GM19395 (cell line): ENCODE data around the gene CBR4.
"Not testable (repeated sequence)": the region's sequence is repeated elsewhere in the genome, so short reads cannot be mapped to it uniquely, and the experiment has no call there.

Source experiments
- ATAC-seq: cut with Tn5 transposase; IDR thresholded peaks from one replicate; pipeline ENCODE4 v1.9.1; 2021; ENCODE audit warnings: mild to moderate bottlenecking, moderate library complexity; ENCODE audit not compliant: unreplicated experiment

The CBR4 gene

DNA sequence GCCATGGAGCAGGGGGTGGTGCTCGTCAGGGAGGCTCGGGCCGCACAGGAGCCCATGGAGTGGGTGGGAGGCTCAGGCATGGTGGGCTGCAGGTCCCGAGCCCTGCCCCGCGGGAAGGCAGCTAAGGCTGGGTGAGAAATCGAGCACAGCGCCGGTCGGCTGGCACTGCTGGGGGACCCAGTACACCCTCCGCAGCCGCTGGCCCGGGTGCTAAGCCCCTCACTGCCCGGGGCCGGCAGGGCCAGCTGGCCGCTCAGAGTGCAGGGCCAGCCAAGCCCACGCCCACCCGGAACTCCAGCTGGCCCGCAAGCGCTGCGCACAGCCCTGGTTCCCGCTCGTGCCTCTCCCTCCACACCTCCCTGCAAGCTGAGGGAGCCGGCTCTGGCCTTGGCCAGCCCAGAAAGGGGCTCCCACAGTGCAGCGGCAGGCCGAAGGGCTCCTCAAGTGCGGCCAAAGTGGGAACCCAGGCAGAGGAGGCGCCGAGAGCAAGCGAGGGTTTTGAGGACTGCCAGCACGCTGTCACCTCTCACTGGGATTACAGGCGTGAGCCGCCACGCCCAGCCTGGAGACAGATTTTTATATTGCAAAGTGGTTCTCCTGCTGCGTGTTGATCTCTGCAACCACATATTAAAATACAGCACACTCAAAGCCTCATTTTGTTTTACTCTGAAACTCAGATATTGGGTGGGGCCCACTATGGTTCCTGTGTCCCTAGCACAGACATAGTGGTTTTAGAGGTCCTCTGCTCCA lies 26.0 kb upstream of the CBR4 start:
- not testable (repeated sequence) for ATAC-seq

DNA sequence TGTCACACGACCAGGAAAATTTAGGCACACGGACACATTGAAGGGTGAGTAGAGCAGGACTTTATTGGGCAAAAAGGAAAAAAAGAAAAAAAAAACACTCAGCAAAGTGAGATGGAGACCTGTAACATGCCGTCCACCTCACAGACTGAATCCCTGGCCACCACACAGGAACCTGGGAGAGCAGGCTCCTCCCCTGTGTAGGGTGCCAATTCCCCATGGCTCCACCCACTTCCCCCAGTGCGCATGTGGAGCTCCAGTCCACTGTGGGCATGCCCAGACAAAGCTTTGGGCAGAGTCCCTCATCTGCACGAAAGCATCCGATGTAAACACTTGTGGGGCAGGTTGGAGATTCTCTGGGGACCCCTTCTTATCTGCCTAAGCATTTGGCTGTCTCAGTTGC lies 23.6 kb upstream of the CBR4 start:
- no peak for ATAC-seq

DNA sequence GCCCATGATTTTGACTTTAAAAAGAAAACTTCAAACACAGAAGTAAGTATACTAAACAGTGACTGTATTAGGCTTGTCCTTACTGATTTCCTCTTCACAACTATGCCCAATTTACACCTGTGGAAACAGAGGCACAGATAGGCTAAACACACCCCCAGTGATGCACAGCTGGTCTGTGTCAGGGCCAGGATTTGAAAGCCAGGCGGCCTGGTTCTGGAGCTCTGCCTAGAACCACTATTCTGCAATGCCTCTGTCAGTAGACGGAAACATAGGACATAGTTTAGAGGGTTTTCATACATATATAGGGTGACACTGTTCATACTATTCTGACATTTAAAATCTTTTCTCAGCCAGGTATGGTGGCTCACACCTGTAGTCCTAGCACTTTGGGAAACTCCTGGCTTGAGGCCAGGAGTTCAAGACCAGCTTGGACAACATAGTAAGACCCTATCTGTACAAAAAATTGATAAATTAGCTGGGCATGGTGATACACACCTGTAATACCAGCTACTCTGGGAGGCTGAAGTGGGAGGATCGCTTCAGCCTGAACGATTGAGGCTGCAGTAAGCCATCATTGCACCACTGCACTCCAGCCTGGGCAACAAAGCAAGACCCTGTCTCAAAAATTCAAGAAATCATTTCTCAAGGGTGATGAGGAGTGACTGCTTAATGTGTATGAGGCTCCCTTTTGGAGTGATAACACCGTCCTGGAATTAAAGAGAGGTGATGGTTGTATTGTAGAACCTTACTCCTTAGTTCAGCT lies 23.0 kb upstream of the CBR4 start:
- no peak for ATAC-seq

DNA sequence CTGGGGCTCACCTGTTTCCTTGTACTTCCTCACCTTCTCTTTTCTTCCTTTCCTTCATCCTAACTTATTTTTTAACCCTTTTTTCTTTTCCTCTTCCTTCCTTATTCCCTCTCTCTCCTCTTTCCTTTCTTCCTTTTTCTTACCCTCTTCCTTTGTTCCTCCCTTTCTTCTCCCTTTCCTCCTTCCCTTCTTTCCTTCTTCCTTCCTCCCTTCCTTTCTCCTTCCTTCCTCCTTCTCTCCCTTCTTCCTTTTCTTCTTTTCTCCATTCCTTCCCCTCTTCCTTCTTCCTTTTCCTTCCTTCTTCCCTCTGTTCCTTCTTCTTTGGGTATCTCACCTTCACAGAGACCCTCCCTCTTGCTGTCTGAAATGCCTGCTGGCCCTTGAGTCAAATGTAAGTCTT lies 22.1 kb upstream of the CBR4 start:
- ATAC-seq = no peak

DNA sequence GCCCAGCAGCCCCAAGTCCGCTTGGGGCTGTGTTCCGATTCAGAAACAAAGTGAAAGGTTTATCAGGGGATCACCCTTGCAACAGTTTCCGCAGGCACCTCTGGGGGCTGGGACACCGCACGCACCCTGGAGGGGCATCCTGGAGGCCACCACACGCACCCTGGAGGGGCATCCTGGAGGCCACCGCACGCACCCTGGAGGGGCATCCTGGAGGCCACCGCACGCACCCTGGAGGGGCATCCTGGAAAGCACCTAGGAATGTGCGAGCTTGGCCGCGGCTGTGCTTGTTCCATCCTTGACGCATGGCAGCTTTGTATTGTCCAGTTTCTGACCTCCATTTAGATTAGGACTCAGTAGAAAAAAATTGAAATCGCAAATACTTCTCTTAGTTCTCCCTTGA lies 21.3 kb upstream of the CBR4 start:
- no peak for ATAC-seq

DNA sequence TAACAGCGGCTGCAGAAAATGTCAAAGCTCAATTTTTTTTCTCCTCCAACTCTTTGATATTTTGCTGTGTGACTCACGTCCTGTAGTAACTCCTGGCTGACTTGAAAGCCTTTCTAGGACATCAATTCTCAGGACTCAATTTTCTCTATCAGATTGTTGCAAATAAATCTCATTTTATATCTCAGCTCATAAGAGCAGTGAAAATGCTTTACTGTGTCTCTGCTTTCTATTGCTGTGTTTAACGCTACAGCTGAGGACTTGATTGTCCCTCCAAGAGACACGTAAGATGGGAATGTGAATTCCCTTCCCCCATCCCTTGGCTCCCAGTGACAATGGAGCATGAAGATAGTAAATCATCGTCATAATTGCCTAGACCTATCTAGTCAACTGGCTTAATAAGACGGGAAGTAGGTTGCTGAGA lies 20.5 kb upstream of the CBR4 start:
- ATAC-seq = no peak

DNA sequence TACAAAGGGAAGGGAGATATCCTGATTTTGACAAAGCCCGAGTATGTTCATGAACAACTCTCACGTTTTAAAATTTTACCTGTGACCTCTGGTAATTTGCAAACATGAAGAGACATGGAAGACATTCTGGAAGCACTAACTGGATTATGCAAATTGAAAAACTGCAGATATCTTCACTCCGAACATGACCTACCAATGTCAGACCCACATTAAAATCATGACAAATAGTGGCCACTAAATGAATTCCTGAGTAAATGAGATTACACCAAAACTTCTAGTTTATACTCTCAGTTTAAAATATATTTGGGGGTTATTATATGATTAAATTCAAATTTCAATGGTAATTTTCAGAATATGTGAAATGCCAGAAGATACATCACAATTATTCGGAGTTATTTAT lies 19.9 kb upstream of the CBR4 start:
- ATAC-seq = no peak

DNA sequence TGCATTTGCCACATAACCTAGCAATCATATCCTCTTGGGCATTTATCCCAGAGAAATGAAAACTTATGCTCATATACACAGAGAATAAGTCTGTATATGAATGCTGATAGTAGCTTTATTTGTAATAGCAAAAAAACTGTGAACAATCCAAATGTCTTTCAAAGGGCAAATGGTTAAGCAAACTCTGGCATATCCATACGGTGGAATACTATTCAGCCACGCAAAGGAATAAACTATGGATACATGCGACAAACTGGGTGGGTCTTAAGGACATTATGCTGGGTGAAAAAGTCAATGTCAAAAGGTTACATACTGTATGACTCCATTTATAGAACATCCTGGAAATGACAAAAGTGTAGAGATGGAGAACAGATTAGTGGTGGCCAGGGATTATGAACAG lies 17.6 kb upstream of the CBR4 start:
- no peak for ATAC-seq

DNA sequence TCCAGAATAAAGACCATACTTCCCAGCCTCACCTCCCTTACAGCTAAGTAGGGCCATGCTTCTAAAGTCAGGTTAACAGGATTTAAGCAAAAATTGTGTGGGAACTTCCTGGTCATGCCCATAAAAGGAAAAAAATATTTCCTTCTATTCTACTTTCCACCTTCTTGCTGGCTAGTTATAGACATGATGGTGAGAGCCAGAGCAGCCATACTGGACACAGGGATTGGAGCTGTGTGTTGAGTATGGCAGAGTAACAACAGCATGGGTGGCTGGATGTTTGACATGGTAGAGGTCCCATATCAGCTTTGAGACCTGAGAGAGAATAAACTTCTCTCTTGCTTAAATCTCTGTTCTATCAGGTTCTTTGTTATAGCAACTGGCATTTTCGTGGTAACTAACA lies 15.1 kb upstream of the CBR4 start:
- ATAC-seq = no peak

DNA sequence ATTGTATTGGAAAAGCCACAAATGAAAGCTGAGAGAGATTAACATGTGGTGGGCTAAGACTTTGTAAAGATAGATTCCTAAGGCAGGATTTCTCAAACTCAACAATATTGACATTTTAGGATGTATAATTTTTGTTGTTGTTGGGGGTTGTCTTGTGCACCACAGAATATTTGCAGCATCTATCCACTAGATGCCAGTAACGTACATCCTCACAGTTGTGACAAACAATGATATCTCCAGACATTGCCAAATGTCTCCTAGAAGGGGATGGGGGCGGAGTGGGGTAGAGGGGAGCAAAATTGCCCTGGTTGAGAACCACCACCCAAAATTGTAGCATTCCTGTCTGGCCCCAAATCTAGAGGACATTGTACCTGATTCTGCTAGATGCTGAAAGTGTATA lies 14.7 kb upstream of the CBR4 start:
- peak; percentile 95 for ATAC-seq

DNA sequence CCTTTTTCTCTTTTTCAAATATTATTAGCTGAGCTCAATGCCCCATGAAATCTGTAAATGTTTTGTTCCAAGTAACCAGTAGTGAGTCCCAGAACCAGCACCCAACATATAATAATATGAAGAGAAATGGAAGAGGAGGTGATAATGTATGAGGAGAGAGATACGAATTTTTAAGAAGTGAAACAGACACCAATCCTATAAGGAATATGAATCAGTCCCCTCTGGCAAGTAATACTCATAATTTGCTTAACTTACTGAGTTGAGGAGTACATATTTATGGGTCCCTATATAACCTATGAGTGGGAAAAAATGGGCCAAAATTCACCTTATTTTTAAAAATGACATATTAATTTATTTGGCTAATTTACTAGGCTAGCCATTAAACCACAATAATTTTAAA lies 8.4 kb upstream of the CBR4 start:
- ATAC-seq = no peak

DNA sequence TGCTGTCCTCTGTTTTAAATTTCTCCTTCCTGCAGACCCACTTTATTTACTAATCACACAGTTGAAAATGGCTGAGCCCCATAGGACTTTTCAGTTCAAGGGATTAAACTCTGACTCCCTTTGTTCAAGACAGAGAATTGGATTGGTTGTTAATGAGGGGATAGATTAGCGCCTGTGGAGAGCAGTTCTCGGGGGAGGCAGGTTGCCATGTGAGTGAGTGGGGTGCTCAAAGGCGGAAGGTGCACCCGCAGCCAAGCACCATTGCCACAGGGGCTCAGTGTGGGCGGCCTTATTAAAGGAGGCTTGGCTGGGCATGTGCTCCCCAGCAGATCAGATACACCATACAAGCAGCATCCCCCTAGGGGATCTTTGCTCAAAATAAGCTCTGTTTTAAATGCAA lies 7.9 kb upstream of the CBR4 start:
- ATAC-seq = no peak

DNA sequence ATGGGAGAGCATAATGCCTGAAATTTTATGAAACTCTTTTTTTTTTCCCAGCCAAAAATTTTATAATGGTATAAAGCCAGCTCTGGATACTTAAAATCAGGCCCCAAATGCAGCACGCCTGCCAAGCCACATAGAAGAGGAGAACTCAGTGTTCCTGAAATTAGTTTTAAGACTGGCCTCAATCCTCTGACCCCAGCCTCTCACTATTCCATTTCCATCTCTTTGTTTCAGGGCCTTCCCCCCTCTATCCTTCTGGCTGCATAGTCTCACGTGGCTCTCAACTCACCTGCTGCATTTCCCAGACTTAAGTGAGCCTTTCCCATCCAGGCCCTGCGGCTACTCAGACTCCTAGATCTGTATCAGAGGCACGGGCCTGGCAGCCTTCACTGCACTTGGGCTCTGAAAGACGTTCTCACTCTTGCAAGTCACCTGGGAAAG lies 5.2 kb upstream of the CBR4 start:
- no peak for ATAC-seq

DNA sequence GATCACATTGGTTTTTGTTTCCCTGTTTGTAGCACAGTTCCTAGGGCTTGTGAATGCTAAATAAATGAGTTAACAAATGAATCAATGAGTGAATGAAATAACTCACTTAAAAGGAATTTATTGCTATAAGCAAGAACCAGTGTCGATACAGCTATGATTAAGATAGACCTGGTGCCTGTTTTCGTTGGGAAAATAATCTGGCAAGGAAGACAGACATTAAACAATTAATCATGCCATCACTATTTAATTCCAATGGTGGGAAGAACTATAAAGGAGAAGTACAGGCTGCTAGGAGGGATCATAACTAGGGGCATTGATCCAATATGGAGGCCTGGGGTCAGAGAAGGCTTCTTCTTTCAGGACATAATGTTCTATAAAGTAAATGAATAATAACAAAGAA lies 4.5 kb upstream of the CBR4 start:
- no peak for ATAC-seq

DNA sequence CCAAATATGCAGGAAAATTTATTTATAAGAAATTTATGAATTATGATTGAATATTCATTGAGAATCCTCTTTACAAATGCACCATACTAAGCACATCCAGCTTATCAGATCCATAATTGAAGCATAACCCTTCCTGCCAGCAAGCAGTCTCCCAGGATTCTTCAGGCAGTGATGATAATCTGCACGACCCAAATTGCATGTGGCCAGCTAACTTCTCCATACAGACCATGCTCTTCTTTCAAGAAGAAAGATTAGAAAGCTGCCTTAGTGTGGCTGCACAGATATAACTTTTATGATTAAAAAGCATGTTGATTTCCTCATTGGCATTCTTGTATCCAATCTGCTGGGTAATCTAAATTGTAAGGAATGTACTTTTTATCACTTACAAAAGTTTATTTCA lies 3.3 kb upstream of the CBR4 start:
- ATAC-seq = no peak

DNA sequence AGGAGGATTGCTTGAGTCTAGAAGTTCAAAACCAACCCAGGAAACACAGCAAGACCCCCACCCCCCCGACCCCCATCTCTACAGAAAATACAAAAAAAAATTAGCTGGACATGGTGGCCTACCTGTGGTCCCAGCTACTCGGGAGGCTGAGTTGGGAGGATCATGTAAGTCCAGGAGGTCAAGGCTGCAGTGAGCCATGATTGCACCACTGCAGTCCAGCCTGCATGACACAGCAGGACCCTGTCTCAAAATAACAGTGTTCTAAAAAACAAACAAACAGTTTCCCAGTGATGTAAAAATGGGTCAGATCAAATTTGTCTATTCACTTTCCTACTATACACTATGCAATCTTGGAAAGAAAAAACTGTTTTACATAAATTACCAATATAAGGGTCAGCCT lies 2.0 kb upstream of the CBR4 start:
- no peak for ATAC-seq

DNA sequence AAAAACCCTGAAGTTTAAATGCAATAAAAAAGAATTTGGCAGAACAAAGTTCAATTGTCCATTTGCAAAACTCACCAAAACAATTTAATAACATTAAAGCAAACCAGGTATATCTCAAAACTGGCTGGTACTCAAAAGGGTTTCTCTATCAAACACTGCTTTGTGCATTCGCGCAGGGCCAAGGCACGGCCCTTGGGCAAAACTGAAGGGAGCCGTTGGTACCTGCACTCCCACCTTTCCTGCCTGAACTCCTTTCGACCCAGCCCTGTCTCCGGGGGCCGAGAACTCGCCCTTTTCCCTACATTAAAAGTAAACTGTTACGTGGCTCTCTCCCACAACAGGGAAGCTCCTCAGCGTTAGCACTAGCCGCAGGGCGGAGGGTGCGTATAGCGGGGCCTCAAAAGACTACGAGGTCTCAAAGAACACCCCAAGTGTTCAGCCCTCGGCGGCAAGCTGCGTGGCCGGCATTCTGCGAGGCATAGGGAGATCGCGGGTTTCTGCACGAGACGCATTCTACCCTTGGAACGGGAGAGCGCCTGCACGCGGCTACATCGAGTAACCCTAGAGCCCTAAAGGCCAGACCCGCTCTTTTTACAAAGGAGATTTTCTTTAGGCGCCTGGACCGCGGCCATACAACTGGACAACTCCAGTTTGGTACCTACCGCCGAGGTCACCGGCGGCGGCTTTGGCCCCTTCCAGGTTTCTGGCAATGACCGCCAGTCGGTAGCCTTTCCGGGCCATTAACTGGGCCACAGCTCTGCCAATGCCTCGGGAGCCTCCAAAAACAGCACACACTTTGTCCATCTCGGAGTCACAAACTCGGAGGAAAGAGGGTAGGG lies 550 bp downstream of the CBR4 start:
- ATAC-seq = peak; percentile 42

DNA sequence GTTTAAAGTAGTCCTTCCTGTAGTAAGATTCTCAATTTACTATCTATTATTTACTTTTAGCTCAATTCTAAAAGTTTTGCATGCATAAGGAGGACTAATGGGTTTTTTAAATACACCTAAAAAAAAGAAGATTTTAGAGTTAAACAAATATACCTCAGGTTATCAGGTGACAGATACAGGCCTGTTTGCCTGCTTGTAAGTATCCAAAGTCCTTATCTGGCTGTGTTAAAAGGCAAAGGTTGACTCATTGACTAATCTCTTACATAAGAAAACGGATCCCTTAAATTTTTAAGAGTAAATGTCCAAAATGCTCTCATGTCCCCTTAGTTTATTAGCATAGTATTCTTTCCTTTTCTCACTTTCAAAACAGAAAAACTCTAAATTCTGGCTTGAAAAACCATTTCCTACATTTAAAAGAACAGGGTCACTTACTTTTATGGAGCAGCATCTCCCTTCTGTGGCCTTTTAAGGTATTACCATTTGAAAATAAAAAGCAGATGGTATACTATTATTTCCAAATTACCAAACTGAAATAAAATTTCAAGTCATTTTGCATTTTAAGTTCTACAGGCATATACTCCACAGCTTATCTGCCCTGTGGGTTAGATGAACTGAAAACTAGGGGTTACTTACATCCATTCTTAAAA lies 4.5 kb downstream of the CBR4 start:
- no peak for ATAC-seq

DNA sequence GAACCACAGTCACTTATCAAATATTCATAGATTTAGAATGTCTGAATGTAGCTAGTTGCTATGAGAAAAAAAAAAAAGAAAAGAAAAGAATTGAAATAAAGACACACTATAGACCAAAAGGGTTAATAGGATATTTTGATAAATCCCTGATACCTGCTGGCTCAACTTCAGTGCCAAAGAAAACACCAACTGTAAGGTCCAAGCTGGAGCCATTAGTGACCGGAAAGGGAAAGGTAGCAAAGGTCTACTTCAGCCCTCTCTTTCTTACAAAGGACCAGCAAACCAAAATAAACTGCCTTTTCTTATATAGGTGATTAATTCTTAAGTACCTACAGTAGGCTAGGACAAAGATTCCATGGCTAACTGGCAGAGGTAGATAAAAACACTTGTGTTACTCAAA lies 9.7 kb downstream of the CBR4 start:
- no peak for ATAC-seq

DNA sequence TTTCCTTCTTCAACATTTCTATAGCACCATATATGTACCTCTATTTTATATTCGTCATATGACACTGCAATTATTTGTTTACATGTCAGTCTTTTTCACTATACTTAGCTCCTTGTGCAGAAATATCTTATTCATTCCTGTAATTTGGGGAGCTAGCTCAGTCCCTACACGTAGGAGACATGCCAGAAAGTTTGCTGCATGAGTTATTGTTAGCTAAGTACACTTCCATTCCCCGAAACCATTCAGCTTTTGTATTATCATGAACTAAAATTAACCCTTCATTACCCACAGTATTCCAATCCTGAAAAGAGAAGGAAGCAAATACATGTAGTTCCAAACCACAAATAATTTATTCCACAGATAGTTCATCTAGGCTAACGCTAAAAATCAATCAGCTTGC lies 10.2 kb downstream of the CBR4 start:
- ATAC-seq = no peak

DNA sequence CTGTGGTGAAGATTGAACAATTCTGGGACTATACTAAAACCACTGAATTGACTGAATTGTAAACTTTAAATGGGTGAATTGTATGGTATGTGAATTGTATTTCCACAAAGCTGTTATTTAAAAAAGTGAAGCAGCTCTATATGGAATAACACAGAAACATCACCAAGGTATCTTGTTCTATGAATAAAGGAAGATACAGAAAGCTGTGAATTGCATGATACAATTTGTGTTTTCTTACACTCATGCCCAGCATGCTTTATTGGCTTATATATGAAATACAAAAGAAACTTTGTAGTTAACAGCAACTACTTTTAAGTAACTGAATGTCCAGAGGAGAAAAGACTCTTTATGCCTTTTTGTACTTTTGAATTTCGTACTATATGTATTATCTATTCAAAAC lies 11.5 kb downstream of the CBR4 start:
- no peak for ATAC-seq
